Right ventricle myocardium superior (tissue), 1 donor: ENCODE data around the gene PRDM2. TPM values are rescaled to one million over a fixed set of nuclear protein-coding genes. Genes with fewer than 3 reads are reported as not detected.
A peak's percentile ranks its signal among the peaks of the same experiment; 100 is the strongest.

Experiments
- ATAC-seq: fragments of 200-7000 bp; cut with Tn5 transposase; one replicate; pipeline ENCODE4 v1.9.1; 2020; ENCODE audit warnings: mild to moderate bottlenecking; ENCODE audit not compliant: poor library complexity
- DNase-seq: peaks from one replicate; pipeline ENCODE4 v3.0.0-alpha.2; 2020
- intact Hi-C: fragments of 100-400 bp; cut with DNase I; formaldehyde crosslinking; loops from one replicate; pipeline ENCODE4 v1.11.2; 2022
- total RNA-seq: library from RNA; stranded (reverse); fragmentation: NEBNext Ultra II Directional; extraction: Animal tissue kit (Norgen Biotek cat#: 25700); gene quantifications from one replicate; pipeline ENCODE4 v1.2.1, GENCODE V29; 2021
- donor health status: DM: no; HTN: yes; CAD: no; lungs with severe emphysema.

The PRDM2 gene
- total RNA-seq, 1 donor from 2014 or later: 32.9 TPM

DNA sequence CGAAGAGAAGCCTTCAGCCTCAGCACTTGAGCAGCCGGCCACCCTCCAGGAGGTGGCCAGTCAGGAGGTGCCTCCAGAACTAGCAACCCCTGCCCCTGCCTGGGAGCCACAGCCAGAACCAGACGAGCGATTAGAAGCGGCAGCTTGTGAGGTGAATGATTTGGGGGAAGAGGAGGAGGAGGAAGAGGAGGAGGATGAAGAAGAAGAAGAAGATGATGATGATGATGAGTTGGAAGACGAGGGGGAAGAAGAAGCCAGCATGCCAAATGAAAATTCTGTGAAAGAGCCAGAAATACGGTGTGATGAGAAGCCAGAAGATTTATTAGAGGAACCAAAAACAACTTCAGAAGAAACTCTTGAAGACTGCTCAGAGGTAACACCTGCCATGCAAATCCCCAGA, 78.4 kb downstream of the PRDM2 start:
- intact Hi-C loops: no loop called here
- ATAC-seq (no peak), DNase-seq (no peak)

DNA sequence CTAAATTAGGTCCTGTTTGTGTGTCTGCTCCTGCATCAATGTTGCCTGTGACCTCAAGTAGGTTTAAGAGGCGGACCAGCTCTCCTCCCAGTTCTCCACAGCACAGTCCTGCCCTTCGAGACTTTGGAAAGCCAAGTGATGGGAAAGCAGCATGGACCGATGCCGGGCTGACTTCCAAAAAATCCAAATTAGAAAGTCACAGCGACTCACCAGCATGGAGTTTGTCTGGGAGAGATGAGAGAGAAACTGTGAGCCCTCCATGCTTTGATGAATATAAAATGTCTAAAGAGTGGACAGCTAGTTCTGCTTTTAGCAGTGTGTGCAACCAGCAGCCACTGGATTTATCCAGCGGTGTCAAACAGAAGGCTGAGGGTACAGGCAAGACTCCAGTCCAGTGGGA, 79.9 kb downstream of the PRDM2 start:
- intact Hi-C loops: no loop called here
- ATAC-seq (no peak), DNase-seq (no peak)

DNA sequence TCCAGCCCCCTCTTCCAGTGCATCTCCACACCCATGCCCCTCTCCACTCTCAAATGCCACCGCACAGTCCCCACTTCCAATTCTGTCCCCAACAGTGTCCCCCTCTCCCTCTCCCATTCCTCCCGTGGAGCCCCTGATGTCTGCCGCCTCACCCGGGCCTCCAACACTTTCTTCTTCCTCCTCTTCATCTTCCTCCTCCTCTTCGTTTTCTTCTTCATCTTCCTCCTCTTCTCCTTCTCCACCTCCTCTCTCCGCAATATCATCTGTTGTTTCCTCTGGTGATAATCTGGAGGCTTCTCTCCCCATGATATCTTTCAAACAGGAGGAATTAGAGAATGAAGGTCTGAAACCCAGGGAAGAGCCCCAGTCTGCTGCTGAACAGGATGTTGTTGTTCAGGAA, 80.8 kb downstream of the PRDM2 start:
- ATAC-seq: no peak
- intact Hi-C loops: no loop called here
- DNase-seq: no peak

DNA sequence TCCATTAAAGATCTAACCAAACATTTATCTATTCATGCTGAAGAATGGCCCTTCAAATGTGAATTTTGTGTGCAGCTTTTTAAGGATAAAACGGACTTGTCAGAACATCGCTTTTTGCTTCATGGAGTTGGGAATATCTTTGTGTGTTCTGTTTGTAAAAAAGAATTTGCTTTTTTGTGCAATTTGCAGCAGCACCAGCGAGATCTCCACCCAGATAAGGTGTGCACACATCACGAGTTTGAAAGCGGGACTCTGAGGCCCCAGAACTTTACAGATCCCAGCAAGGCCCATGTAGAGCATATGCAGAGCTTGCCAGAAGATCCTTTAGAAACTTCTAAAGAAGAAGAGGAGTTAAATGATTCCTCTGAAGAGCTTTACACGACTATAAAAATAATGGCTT, 81.2 kb downstream of the PRDM2 start:
- ATAC-seq (no peak), DNase-seq (no peak)
- intact Hi-C loops: no loop called here

DNA sequence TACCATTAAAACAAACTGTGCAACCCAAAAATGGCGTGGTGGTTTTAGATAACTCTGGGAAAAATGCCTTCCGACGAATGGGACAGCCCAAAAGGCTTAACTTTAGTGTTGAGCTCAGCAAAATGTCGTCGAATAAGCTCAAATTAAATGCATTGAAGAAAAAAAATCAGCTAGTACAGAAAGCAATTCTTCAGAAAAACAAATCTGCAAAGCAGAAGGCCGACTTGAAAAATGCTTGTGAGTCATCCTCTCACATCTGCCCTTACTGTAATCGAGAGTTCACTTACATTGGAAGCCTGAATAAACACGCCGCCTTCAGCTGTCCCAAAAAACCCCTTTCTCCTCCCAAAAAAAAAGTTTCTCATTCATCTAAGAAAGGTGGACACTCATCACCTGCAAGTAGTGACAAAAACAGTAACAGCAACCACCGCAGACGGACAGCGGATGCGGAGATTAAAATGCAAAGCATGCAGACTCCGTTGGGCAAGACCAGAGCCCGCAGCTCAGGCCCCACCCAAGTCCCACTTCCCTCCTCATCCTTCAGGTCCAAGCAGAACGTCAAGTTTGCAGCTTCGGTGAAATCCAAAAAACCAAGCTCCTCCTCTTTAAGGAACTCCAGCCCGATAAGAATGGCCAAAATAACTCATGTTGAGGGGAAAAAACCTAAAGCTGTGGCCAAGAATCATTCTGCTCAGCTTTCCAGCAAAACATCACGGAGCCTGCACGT, 82.1 kb downstream of the PRDM2 start:
- intact Hi-C loops: no loop called here
- no peak for DNase-seq
- peak; percentile 41 for ATAC-seq

DNA sequence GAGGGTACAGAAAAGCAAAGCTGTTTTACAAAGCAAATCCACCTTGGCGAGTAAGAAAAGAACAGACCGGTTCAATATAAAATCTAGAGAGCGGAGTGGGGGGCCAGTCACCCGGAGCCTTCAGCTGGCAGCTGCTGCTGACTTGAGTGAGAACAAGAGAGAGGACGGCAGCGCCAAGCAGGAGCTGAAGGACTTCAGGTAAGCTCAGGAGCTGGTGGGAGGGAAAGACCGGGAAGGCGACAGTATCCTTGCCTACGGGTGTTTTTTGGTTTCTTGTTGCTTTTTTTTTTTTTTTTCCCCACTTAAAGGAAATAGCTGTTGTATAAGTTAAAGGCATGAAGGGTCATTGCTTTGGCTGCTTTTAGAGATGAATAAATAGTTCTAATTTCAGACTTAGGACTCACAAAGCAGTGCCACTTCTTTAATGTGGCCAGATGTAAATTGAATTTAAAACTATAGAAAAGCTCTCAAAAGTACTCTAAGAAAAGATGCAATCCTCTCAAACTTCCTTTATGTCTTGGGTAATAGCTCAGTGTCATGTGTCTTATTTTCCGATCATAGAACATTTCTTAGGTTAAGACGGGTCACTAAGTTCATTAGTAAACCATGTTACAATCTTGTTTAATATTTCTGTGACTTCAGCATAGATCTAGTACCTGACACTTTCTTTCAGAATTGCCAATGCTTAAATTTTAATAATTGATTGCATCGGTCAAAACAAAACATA, 82.8 kb downstream of the PRDM2 start:
- DNase-seq (no peak), ATAC-seq (no peak)

DNA sequence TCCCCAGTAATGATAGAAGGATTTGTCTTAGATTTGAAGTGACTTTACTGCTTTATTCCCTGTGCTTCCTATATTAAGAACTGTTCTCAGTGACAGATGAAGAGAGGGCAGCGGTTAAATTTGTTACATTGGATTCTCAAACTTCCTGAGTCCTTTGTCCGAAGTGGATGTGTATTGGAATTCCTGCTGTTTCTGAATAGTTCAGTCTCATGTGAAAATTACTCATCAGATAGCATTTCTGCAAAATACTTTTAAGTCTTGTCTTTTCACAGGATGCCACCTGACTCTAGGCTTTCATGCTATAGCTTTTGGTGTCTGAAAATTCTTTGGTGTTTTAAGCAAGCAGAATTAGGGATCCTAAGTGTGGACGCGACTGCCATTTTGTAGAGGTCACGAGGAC, 83.6 kb downstream of the PRDM2 start:
- no peak for DNase-seq
- no peak for ATAC-seq
- intact Hi-C loops: no loop called here

More for the DNA sequence above, 82.8 kb downstream of the PRDM2 start:
- intact Hi-C loops: no loop called here

DNA sequence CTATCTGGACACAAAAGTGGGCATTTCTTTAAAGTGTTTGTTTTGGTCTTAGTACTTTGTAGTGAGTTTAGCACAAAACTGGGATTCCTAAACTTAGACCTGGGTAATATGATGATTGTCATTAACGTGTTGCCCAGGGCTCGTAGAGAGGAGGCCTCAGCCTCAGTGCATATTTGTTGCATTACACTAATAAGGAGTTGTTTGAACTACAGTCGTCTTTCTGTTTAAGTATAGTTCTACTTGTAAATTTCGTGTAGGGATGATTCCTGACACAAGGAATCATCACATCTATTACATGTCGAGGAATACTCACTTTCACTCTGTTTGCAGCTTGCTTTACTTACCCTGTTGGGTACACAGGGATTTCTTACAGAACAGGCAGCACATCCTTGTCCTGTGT, 85.0 kb downstream of the PRDM2 start:
- ATAC-seq (no peak), DNase-seq (no peak)
- intact Hi-C loops: no loop called here

DNA sequence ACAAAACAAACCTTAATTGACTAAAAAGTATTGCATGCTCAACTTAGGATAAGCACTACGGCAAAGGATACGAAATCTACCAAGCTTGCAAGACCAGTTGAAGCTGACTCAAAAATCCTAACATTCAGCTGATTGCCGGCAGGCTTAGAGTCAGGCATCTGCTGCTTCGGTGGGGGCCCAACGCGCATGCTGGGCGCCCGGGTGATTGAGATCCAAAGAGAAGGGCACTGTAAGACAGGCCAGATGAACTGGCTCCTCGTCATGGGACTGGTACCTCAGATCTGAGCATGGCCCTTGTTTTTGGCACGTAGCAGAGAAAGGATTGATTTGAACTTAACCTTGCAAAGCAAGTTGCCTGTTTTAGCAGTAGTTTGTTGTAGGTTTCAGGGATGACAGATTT, 86.6 kb downstream of the PRDM2 start:
- ATAC-seq (no peak), DNase-seq (no peak)
- intact Hi-C loops: no loop called here

DNA sequence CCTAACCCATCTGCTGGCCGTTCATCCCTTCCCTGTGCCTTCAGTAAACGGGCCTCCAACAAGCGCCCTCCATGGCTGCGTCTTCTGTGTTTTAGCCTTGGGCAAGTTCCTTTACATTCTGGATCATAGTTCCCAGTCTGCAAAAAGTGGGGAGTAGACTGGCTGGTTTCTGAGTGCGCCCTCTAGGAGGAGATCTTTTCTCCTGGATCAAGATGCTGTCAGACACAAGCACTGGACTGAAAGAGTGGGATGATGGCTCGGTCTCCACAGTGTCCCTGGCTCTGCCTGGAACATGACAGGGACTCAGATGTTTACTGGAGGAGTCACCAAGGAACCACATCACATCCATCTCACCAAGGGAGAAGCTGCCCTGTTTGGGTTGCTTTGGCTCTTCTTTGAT, 88.8 kb downstream of the PRDM2 start:
- ATAC-seq (no peak), DNase-seq (no peak)

DNA sequence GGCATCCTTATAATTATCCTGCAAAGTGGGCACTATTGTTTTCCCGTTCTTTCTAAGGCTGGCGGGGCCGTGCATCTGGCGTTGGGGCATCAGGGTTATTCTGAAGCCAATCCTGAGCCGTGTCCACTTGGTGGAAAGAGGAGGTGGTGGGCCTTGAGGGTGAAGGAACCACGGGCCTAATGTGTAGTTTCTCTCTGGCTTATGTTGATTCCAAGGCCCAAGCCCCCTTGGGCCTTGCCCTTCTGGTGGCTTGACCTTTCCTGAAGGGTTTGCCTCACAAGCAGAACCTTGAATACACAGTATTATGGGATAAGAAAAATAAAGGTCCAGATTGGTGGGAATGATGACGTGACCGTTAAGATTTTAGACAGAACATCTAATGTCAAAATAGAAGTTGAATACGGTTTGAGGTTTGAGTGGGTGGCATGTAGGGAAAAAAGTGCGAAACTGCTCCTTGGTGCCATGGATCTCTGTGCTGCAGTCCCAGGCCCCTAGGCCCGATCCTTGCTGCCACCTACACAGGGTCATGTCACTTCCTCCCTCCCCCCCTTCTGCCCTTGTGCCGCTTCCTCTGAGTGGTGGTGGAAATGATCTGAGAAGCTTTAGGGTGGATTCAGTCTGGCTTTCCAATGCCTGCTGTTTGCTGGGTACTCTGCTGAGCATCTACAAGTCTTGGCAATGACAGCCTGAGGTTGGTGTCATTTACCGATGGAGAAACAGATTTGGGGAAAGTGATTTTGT, 90.5 kb downstream of the PRDM2 start:
- intact Hi-C loops: no loop called here
- no peak for ATAC-seq
- DNase-seq: no peak

More for the DNA sequence above, 88.8 kb downstream of the PRDM2 start:
- intact Hi-C loops: no loop called here

DNA sequence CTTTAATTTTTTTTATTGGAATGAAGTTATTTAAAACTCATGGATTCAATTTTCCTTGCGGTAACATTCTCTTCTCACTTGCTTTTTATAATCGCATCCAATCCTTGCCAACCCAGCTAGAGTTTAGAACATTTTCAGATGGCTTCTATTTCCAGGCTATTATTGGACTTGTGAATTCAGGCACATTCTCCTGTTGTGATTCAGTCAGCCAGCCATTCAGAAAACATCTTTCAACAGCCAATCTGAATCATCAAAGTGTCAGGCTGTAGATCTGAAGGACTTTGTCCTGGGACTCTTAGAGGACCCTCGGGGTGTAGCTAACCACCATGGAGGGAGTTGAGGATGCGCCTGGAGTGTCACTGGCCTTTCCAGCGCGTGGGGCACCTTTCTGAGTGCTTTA, 92.4 kb downstream of the PRDM2 start:
- DNase-seq: no peak
- peak; percentile 64 for ATAC-seq
- intact Hi-C loops: no loop called here

DNA sequence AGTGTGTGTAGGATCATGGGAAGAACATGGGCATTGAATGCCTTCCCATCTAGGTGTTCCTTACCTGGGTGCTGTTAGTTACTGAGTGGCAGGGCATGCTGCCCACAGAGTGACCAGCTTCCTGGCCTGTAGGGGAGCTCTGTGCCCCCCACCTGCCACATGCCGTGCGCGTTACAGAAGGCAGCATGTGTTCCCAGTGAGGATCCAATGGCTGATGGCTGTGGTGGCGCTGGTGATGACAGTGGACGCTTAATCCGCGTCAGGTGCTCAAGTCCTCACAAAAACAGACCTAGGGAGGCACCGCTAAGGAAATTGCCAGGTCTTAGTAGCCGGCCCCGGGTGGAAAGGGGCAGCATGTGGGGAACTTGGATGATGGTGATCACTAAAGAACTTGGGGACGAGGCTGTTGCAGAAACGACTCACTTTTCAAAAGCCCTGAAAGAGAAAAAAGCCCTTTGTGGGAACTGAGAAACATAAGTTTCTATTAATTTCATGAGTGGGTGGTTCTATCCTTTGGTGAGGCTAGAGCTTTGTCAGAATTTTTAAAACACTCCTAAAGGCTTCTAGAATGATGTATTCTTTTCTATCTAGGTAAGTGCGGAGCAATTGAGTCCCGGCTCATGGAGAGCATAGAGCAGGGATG, 93.2 kb downstream of the PRDM2 start:
- ATAC-seq (no peak), DNase-seq (no peak)
- intact Hi-C loops: no loop called here

DNA sequence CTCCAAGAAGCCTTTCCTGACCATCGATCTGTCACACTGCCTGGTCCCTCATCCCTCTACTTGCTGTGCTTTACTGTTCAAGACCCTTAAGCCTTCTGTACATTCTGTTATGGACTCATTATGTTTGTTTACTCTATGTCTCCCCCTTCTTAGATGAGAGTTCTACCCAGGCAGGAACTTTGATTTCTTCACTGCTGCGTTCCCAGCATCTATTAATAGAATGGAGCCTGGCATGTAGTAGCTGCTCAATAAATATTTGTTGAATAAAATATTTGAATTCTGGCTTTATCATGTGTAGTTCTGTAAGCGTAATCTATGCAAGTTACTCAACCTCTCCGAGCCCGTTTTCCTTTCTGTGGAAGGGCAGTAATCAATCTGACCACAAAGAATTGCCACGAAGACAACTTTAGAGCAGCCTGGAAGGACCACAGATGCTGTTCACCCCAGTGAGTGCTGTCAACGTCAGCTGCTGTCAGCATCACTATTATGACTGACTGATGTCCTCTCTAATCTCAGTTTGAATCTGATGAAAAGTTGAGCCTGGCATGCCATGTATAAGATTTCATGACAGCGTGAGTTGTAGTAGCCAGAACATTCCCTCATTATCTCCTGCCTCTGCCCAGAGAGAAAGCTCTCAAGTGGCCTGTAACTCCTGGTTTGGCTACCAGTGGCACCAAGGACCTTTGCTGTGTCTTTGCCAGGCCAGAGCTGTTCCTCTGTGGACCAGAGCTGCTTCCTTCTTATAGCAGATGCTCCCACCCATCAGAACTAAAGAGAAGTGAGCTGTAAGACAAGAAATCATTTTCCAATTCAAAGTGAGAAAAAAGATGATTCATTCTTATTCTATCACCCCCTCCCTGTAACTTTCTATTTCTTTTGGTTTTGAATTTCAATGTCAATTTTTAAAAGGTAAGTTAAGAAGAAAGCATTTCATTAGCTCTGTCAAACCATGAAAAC, 94.5 kb downstream of the PRDM2 start:
- DNase-seq (no peak), ATAC-seq (no peak)
- intact Hi-C loops: no loop called here

DNA sequence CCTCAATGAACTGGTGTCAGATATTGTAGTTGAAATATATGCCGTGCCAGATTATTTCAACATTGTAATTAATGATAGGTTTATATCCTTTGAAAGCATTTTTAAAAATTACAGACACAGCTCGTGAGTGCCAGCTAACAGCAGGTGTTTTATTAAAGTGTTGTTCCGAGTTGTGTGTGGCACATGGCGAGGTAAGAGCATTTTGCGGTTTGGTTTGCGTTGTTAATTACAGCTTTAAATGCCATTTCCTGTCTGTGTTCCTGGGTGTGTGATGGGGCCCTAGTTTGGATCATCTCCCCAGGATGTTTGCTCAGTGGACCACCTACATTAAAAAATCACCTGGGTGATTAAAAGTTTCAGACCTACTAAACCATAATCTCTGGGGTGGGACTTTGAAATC, 97.4 kb downstream of the PRDM2 start:
- intact Hi-C loops: no loop called here
- ATAC-seq (no peak), DNase-seq (no peak)

DNA sequence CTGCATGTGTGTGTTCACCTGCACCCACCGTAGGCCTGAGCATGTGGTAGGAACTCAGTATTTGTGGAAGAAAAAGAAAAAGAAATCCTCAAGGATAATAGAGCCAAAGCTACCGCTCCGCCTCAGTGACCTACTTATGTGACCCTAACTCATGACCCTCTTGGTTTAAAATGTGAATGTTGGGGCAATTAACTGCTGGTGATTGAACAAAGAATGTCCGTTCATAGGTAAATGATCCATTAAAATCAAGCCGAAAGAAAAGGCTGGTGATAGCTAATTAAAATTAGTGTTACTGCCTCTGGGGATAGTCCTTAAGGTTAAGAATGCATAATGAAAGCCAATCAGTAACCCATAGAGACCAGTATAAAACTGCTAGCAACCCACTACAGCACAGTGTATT, 98.1 kb downstream of the PRDM2 start:
- ATAC-seq (no peak), DNase-seq (no peak)
- intact Hi-C loops: no loop called here

DNA sequence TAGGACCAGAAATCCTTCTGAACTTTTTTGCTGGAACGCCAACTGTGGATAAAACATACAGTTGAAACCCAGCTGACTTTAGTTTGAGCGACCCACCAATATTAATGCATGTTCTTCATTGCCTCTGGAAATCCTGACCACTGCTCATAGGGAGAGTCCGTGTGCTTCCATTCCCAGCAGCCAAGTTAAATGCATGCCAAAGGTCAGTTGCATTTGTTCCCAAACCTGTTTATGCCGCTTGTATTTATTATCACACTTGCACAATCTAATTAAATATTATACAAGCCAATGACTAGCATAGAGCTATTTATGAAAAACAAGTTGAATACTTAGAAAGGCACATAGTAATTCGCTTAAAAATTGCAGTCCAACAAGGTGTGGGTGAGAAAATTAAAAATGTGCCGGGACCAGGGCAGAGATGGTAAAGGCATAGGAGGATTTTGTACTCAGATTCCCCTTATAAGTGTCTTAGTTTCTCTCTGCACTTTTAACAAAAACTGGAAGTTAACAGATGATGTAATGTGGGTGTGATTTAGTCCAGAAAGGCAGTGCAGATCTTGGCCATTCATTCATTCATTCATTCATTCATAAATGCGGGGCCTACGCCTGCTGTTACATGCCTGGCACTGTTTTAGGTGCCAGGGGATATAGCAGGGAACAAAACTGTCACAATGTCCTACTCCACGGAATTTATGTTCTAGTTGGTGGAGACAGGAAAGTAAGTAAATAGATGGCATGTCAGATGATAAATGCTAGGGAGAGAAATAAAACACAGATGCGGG, 99.7 kb downstream of the PRDM2 start:
- no peak for ATAC-seq
- DNase-seq: no peak
- intact Hi-C loops: no loop called here

DNA sequence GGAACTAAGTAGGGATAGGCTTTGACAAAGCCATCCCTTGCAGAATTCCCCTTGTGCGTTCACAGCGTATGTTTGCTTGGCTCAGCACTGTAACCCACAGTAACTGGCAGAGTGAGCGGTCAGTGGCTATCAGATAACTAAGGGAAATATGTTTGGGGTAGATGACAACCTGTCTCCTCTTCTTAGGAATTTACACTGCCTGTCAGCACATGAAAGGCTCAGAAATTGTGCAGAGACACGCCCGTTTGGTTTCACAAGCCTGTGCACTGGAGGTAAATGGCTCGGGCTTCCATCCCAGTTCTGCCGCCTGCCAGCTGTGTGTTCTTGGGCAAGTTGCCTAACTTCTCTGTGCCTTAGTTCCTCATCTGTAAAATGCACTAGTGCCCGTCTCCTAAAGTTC, 101.2 kb downstream of the PRDM2 start:
- no peak for DNase-seq
- peak; percentile 47 for ATAC-seq
- intact Hi-C loops: no loop called here
